ENCODE results near the gene WDR35.

DNA sequence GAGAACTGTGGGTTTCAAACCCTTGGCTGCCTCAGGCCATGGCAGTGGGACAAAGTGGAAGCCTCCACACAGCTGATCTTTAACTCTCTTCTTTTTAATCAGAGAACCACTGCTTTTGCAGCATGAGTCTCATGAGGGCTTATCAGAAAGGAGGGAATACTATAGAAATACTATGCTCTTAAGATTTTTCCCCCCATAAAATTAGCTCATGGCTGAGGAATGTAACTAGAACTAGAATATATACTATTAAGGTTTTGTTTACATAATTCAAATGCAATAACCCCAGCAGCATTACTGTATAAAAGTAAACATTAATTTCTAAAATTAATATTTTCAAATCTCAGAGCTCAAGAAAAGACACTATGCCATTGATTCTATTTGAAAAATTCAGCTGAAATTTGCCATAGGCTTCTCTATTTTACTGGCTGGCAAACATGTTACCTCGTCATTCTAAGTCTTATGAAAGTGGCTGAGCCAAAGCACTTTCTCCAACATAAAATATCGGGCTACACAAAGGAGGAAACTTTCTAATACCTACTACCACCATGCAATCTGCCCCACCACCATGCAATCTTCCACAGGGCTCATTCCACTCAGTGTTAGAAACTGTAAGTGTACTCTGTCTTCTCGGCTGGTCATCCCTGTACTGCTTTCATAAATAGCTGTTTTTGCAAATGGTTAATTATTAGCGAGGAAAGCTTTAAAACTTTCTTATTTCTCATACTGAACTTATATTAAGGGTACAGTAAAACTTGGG is 42.5 kb downstream of the WDR35 start:
- no peak for TF ChIP-seq POLR2A (IDR thresholded peaks at IDR 0.05)
- TF ChIP-seq, protein P1, sequence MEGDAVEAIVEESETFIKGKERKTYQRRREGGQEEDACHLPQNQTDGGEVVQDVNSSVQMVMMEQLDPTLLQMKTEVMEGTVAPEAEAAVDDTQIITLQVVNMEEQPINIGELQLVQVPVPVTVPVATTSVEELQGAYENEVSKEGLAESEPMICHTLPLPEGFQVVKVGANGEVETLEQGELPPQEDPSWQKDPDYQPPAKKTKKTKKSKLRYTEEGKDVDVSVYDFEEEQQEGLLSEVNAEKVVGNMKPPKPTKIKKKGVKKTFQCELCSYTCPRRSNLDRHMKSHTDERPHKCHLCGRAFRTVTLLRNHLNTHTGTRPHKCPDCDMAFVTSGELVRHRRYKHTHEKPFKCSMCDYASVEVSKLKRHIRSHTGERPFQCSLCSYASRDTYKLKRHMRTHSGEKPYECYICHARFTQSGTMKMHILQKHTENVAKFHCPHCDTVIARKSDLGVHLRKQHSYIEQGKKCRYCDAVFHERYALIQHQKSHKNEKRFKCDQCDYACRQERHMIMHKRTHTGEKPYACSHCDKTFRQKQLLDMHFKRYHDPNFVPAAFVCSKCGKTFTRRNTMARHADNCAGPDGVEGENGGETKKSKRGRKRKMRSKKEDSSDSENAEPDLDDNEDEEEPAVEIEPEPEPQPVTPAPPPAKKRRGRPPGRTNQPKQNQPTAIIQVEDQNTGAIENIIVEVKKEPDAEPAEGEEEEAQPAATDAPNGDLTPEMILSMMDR (IDR thresholded peaks at IDR 0.05) = no peak
